Activated CD4-positive, CD25-positive, alpha-beta regulatory T cell (primary cell): Measurements from ENCODE around the gene C1orf174.
"Not testable (repeated sequence)": the region's sequence is repeated elsewhere in the genome, so short reads cannot be mapped to it uniquely, and the experiment has no call there.

Experiments
- DNase-seq, 4 experiments: peaks; one replicate each; lab custom pipeline; 2025; lab: John Stamatoyannopoulos, UW

Gene C1orf174

DNA sequence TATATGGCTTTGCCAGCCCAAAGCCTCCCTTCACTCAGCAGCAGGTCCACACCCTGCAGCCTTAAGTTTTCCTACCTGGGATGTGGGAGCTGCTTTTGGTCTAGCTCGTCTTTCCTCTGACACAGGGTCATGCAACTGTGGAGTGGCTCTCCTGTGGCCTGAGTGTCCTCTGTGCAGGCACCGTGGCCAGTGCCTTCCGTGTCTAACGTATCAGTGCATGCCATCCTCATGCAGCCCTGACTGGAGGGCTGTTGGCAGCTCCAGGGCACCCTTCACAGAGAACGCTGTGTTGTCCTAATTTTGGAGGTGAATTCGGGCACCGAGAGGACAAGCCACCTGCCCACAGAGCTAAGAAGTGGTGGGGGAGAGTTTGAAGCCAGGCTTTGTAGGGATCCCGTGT is 25.7 kb upstream of the C1orf174 start:
- no peak for DNase-seq

- DNase-seq = no peak
These were observed 25.2 kb upstream of the C1orf174 start for GRCh38 chr1:3925256-3925655.

DNA sequence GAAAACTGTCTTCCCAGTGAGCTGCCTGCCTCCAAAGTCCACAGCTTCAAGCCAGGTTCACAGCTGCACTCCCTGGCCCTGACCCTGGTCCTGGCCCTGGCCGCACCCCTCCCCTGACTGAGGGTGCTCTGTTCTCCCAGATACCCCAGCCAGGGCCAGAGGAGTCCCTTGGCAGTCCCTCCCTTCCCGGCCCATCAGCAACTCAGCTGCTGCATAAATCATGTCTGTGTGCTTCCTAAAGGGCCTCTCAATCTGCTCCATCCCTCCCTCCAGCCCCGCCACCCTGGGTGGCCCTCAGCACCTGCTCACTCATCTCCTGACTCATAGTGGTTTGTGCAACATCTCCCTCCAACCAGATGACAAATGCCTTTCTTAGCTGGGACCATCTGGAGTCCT is 24.8 kb upstream of the C1orf174 start:
- DNase-seq = no peak

GRCh38 chr1:3924186-3924824 is 24.2 kb upstream of the C1orf174 start:
- DNase-seq = no peak

GRCh38 chr1:3923378-3924185 is 23.5 kb upstream of the C1orf174 start:
- DNase-seq = no peak

GRCh38 chr1:3922851-3923250 is 22.8 kb upstream of the C1orf174 start:
- DNase-seq = no peak

DNA sequence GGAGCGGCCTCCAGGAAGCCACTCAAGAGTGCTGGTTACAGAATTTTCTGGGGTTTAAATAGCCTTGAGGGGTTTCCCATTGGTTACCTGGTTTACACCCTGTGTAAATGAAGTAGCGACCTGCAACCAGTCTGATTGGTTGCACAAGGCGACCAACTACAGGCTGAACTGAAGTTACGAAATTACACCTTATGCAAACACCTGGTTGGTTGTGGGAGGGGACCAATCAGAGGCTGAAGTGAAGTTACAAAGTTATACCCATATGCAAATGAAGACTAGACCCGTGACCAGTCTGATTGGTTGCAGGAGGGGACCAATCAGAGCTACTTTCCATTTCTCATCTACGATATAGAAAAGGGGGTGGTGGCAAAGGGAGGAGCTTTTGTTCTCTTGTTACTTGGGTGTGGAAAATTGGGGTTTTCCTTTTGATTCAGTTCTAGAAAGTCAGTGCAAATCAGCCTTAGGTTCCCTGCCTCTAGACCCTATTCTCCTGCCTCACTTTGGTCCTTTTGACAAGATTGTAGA is 22.2 kb upstream of the C1orf174 start:
- no peak for DNase-seq

DNA sequence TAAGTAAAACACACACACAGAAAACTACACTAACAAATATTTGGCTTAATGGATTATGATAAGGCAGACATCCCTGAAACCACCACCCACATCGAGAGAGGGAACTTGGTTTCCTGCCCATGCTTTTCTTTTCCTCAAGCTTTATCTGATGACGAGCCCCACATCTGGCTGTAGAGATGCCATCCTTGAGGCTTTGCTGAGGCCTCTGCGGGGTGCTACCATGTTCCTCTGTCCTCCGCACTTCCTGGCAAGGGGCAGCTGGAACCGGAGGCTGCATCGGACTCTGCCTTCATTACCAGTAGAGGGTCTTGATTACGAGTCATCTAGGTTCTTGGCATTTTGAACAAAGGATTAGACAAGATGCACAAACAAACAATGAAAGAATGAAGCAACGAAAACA is 21.7 kb upstream of the C1orf174 start:
- DNase-seq = no peak

DNA sequence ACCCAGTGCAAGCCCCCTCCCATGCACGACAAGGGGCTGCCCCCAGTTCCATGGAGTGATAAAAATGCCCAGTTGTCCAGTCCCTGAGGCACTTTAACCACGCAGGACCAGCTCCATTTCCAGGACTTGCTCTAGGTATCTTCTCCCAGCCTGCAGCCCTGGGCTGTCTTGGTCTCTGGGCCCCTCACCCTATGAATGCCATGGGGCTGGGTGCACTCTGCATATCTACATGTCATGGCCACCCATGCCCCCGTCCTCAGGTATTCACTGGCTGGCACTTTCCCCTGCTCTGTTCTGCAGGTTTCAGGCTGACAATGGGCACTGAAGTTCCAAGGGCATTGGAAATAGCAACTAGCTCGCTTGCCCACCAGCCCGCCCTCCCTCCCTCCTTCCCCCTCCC is 19.6 kb upstream of the C1orf174 start:
- no peak for DNase-seq

DNA sequence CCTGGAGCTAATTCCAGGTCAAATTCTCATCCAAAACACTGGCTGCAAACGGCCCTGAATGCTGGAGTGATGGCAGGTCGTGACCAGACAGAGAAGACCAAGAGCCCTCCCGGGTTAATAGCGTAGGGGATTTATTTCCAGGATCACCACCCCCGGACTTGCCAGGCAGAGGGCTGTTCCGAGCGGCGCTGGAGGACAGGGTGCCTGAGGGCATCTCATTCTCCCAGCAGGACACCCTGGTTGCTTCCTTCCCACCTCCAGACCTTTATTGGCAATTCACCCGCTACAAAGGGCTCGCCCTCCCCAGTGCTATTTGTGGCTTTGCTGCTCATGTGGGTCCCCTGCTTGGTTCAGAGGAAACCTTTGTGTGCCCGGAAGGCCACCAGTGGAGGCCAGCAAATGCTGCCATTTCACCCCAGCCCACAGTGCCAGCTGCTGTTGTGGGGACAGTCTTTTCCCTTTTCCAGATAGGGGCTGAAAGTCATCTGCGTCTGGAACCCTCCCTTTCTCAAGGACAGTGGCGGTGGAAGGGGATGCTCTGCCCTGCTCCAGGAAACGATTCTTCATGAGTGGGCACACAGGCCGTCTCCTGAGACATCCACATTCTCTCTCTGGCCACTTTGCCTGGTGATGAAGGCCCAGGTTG is 19.0 kb upstream of the C1orf174 start:
- no peak for DNase-seq

DNA sequence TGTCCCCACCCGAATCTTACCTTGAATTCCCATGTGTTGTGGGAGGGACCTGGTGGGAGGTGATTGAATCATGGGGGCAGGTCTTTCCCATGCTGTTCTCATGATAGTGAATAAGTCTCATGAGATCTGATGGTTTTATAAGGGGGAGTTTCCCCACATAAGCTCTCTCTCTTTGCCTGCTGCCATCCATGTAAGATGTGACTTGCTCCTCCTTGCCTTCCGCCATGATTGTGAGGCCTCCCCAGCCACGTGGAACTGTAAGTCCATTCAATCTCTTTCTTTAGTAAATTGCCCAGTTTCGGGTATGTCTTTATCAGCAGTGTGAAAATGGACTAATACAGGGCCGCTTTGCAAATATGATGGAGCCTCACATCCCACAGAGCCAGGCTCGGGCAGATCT is 18.3 kb upstream of the C1orf174 start:
- DNase-seq = not testable (repeated sequence)

DNA sequence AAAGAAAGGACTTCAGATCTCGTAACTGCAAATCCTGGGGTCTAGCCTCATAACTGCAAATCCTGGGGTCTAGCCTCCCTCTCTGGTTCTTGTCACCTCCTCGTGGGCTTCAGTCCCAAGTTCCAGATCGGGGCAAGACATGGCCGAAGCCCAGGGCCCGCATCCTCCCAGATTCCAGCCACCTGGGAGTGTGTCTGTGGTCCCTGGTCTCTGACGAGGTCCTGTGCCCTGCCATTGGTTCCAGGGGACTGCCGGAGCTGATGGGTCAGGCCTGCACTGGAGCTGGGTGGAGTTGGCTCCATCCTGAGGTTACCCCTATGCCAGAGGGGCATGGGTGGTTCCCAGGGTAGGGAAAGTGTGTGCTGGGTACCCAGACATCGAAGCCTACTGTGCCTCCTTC is 17.7 kb upstream of the C1orf174 start:
- no peak for DNase-seq

- no peak for DNase-seq
These were observed 15.6 kb upstream of the C1orf174 start for GRCh38 chr1:3915551-3916121.

DNA sequence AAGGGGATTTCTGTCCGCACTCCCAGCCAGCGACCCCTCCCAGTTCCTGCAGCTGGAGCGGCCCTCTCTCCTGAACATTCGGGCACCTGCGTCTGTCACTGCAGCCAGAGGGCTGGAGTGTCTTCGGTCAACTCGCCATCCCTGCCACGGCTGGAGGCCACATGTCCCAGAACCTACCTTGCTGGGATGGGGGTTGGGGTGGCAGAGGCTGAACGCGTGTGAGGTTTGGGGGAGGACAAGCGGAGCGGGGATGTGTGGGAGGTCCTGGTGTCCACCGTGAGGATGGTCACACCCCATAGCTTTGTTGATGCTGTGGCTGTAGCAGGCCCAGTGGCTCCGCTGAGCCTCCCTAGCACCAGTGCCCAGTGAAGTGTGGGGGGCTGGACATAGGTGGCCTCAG is 14.8 kb upstream of the C1orf174 start:
- DNase-seq = no peak

DNA sequence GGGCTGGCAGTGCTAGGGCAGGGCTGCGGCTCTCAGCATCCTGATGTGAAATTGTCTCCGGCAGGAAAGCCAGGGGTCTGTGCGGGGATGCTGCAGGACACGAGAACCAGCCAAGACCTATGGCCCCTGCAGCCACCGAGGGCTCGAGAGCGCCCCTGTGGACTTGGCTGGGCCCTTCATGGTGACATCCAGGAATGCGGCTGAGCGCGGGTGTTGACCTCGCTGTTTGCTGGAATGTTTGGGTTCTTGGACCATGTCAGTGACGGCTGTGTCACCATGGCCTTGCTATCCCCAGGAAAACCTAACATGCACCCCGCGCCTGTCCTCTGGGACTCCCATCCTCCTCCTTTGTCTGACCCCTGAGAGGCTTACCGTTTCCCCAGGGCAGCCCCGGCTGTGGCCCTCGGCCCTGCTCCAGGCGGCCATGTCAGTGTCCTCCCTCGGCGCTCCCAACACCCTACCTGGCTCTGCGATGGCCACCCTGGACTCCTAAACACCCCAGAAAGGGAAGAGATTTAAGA is 14.3 kb upstream of the C1orf174 start:
- no peak for DNase-seq

DNA sequence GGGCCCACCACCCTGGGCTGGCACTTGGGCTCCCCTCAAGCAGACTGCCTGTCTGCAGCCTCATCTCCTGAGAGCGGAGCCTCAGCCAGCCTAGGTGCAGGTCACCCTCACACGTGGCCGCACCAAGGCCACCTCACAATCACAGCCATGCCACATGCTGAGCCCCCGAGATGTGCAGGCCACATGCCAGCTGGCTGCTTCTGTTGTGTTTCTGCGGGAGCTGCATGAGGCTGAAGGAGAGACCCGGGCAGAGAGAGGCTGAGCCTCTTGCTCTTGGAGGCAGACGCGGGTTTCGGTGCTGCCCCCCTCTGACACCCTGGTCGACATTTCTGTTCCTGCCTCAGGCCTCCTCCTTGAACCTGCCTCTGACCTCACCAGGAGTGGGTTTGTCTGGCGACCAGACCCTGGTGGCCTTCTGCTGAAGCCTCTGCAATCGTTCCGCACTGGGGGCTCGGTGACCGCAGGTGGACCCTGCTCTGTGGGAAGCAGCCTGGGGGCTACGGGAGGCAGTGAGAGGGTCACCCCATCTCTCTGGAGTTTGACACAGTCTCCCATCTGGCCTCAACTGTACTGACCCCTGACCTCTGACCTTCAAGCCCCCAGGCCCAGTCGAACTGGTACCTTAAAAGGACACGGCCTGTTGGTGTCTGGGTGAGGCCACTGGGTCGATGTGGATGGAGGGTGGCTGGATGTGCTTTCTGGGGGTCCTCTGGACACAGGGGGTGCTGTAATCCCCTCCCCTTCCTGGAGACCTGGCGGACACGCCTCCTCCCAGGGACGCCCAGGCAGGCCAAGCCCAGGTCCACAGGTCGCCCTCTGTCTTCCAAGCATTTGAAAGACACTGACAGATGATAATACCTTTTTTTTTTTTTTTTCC is 13.0 kb upstream of the C1orf174 start:
- no peak for DNase-seq

DNA sequence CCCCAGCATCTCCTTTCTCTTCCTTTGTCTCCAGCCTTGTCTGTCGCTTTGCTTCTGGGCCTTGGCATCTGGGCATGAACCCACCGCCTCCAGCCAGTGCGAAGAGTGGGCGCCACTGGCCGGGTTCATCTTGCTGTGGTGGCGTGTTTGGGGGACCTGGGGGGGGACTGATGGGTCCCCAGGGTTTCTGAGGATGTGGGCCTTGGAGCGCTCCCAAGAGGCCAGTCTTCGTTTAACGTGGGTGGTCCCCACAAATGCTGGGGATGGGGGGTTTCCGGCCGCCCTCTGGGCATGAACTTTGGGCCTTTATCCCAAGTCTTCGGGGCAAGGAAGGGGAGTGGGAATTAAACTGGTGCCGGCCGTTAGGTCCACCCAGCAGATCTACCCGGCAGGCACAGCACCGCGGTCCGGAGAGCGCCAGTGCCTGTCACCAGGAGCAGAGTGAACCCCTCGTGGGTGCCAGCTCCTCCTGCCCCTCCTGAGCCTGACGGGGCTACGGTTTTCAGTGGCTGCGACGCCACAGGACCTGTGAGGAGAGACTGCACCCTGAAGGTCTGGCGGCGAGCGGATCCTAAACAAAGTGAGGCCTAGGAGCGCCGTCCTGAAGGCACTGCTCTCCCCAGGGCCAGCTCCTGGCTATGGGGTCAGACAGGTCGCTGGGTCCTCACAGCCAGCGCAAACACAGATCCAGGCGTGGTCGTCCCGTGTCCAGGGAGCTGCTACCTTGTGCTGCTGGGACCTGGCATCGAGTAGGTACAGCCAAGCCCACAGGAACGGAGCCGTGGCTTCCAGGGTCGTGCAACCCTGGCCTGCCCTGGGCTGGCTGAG is 12.1 kb upstream of the C1orf174 start:
- no peak for DNase-seq

GRCh38 chr1:3910857-3911845 is 11.1 kb upstream of the C1orf174 start:
- DNase-seq = peak; percentile 55 to 75 (median 66)

DNA sequence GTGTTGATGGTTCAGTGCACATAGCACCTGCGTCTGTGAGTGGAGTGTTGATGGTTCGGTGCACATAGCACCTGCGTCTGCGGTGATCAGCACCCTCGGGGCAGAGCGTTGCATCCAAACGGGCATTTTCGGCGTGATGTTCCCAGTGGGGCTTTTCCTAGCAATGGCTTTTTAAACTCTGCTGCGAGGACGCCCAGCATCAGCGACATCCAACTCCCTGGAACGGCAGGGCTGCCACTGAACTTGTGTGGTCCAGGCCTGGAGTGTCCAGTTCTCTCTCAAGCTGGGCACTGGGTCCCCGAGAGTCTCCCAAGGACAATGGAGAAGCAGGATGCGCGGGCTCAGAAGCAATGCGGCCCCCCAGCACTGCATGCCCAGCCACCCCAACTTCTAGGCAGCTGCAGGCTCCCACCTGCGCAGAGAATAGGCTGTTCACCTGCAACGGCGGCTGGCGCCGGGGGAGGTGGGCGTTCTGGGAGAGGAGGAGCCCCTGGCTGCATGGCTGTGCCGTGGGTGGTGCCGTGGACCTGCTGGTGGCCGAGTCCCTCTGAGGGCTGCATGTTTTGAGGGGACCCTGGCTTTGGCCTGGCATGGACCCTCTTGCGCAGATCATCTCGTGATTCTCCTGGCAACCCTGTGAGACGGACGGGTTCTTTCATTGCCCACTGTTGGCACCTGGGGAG is 10.1 kb upstream of the C1orf174 start:
- no peak for DNase-seq
